ENCODE data around the gene SLAMF9.
A peak's percentile ranks its signal among the peaks of the same experiment; 100 is the strongest.

Gene SLAMF9

GRCh38 chr1:159932296-159933285, 21.4 kb downstream of the SLAMF9 start:
- DNase-seq, result no peak

DNA sequence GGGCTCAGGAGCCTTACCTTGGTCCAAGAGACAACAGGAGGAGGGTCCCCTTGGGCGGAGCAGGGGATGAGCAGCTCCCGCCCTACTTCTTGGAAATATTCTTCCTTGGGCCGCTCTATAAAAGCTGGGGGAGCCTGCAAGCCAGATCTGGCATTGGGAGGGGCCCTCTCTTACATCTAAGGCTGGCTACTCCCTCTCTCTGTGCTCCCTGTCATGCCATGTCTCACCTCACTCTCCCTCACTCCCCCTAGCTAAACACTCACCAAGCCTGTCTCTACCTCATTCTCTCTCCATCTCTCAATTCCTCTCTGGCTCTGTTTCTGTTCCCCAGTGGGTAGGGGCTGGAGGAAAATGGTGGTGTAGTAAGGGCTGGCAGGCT, 22.3 kb downstream of the SLAMF9 start:
- no peak for DNase-seq

- DNase-seq, result no peak
These were observed 22.8 kb downstream of the SLAMF9 start for GRCh38 chr1:159931101-159931794.

- no peak for DNase-seq
These were observed 23.4 kb downstream of the SLAMF9 start for GRCh38 chr1:159930634-159931033.

DNA sequence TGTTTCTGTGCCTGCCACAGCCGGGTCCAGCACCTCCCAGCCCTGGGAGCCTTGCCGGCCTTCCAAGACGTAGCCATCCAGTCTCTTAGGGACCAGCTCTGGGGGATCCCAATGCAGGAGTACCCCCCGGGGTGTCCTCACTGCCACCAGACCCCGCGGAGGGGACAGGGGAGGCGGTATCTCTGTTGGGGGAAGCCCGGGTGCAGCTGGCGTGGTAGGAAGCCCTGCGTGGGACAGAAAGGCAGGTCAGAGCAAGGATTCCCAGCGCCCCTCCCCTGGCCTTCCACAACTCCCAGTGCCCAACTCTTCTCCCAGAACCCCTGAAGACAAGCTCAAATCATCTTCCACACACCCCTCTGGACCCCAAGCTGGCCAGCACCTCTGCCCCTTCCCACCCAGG, 23.8 kb downstream of the SLAMF9 start:
- DNase-seq, result no peak

GRCh38 chr1:159929155-159930051, 24.6 kb downstream of the SLAMF9 start:
- no peak for DNase-seq

DNA sequence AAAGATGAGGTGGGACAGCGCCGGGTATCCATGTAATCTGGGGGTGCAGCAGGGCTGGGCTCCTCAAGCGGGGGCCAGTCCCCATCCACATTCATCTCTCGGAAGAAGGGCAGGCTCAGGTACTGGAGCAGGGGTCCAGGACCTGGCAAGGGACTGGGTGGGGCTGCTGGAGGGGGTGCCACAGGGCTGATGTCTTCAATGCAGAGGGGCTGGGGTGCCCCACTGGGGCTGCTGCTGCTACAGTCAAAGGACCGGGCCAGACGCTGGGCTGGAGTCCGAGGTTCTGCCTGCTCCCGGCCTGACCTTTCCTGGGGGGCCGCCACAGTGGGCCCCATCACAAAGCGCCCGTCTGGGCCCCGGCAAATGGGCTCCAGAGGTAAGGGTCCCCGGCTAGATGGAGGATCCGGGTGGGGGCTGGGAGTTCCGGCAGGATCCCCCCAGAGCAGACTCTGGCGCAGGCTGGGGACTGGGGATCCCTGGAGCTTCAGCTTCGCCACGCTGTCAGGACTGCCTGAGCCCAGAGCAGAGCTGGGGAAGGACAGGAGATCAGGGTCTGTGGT, 25.5 kb downstream of the SLAMF9 start:
- DNase-seq, result no peak

GRCh38 chr1:159927849-159928431, 26.1 kb downstream of the SLAMF9 start:
- no peak for DNase-seq

DNA sequence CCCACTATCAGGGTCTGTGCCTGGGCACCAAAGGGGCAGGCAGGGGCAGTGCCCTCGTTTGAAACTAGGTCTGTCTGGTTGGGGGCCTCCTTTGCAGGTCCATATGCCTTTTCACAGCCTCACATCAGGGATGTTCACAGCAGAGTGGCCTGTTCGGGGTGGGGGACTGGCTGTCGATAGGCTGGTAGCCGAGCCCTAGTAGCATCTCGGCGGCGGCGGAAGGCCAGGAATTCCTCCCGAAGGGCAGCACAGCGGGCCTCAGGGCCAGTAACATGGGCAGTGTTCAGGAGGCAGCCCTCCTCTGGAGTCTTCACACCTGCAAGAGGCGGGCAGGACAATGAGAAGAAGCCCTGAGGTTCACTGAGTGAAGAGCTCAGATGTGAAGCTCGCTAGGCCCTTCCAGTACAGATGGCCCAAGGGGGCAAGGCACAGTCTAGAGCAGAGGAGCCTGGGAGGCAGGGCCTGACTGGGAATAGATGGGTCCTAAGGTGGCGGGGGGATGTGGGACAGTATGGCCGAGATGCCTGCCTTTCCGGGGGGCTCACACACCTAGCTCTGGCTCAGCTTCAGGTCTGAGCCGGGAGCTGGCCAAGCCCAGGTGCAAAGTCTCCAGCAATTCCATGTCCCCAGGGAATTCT, 26.7 kb downstream of the SLAMF9 start:
- DNase-seq, result no peak

DNA sequence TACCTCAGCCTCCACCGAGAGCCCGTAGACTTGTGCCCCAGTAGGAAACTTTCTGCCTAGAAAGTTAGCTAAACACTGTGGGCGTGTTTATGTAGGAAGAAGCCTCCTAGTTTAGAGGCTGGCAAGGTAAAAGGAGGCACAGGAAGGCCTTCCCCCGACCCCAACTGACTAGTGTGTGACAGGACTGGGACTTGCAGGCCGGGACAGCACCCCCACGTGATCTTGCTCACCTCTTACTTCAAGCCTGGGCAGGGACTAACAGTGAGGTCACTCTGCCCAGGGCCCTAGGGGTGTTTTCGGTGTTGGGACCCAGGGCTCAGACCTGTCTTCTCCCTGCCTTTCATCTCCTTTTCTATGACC, 28.3 kb downstream of the SLAMF9 start:
- no peak for DNase-seq

DNA sequence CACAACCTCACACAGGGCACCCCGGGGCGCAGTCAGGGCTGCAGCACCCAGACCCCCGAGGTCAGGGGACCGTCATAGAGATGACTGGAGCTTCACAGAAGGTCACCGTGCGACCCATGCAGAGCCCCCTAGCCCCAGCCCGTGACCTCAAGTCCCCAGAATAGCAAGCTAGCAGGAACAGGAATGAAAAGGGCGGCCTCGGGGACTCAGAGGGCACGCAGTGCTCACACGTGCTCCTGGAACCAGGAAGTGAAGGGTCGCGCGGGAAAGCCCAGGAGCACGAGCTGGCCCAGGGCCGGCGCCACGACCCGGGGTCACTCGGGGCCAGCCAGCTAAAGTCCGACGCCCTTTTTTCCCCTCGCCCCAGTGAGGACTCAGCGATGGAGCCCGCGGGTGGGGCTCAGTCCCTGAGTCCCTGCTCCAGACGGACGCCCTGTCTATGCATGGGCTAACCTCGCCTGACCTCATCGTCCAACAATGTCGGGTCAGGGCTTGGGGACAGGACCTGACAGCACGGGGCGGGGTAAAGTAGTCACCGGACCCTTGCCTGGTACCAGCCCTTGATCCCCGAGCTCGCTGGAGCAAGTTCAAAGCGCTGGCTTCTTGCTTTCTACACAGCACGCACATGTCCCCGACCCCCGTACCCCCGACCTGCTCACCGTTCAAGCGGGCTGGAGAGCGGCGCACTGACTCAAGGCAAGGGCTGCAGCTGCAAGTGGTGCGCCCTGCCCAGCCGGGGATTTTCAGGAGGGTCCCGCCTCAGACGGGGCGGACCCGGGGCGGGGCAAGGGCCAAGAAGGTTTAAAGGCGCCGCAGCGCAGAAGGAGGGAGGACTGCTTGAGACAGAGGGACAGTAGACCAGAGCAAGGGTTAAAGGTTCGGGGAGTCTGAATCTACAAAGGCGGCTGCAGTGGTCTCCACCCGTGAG, 29.0 kb downstream of the SLAMF9 start, which contains the start of gene TAGLN2:
TAGLN2 (minus strand) TSS at position 717 of the 928 bp plus-strand sequence. CDS start 4,998 bp downstream, outside the sequence.
- DNase-seq, result peak; percentile 91

DNA sequence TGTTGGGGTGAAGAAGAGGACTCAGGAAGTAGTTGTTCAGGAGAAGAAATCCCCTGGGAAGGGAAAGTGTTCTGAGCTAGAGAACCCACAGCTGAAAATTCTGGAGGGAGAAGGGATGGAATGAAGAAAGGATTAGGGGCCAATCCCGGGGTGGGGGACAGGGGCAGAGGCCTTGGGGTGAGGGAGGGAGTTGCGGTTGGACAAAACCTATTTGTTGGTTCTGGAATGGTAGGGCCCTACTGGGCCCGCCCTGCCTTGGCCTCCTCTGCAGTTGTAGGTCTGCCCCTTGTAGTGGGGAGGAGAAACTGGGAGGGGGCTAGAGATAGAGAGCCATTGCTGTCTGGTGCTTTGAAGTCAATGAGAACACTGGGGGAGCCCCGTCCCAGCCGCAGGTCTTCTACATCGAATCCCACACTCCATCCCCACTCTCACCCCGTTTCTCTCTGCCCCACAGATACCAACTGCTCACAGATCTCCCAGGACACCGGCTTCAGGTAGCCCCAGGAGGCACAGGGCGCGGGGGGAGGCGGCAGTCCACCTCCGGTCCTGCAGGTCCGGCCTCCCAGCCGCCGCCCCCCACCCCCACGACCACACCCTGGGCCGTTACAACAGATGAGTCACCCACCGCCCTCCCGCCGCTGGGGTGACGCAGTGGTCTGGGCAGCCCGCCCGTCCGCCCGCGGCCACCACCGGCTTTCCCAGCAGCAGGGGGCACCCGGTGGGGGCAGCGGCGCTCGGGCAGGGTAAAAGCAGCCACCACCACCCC, 29.8 kb downstream of the SLAMF9 start:
- peak; percentile 46 for DNase-seq

- DNase-seq, result peak; percentile 46
These were observed 30.6 kb downstream of the SLAMF9 start for GRCh38 chr1:159923203-159924024.

DNA sequence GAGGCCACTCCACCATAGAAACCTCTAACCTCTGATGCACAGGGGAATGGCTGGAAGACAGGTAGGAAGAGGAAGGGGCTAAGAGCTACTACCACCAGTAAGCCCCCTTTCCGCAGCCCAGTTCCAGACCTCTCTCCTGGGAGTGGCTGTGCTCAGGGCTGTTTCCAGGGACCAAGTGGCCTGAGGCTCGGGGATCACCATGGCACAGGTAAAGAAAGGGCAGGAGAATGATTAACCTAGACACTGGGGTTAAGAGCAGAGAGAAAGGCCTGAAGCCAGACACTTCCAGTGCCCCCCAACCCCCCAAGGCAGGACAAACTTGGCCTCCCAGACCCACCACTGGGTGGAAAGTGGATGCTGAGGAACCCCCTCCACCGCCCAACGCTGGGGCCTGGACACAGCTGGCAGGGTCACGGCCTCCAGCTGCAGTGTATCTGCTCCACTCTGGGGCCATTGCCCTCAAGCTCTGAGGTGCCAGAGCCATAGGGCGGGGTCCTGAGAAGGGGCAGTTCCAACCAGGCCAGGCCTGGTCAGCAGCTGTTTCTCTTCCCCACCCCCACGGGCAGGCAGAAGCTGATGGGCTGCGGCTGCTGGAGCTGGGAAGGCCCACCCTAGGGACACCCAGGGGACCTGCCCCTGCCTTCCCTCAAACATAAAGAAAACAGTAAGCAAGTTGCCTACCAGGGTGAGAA, 31.4 kb downstream of the SLAMF9 start:
- no peak for DNase-seq

- DNase-seq, result no peak
These were observed 32.1 kb downstream of the SLAMF9 start for GRCh38 chr1:159921700-159922504.

DNA sequence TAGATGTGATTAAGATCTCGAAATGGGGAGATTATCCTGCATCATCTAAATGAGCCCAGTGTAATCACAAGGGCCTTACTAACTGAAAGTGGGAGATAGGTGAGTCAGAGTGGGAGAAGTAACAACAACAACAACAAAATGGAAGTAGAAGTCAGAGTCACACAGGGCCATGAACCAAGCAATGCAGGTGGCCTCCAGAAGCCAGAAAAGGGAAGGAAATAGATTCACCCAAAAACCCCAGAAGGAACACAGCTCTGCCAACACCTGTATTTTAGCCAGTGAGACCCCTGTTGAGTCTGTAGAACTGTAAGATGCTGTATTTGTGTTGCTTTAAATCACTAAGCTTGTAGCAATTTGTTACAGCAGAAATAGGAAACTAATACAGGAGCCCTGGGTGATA, 32.8 kb downstream of the SLAMF9 start:
- DNase-seq, result no peak

- no peak for DNase-seq
These were observed 33.4 kb downstream of the SLAMF9 start for GRCh38 chr1:159920651-159921050.
